SHP77 (cell line): ENCODE data around the gene POLR3GL.
A peak's percentile ranks its signal among the peaks of the same experiment; 100 is the strongest.

Experiments used
- DNase-seq, 2 experiments: peaks; one replicate each; lab custom pipeline; 2025; lab: John Stamatoyannopoulos, UW

The POLR3GL gene

GRCh38 chr1:145975216-145975615 is 10.7 kb downstream of the POLR3GL start:
- no peak for DNase-seq

GRCh38 chr1:145977016-145977415 is 12.5 kb downstream of the POLR3GL start:
- DNase-seq = no peak

- peak; percentile 84 to 90 for DNase-seq
These were observed 13.3 kb downstream of the POLR3GL start for GRCh38 chr1:145977486-145978470.

GRCh38 chr1:145978471-145978853 is 14.0 kb downstream of the POLR3GL start:
- no peak for DNase-seq

GRCh38 chr1:145978854-145979745 is 14.6 kb downstream of the POLR3GL start:
- peak; percentile 99 for DNase-seq

- no peak for DNase-seq
These were observed 15.4 kb downstream of the POLR3GL start for GRCh38 chr1:145979746-145980456.

- DNase-seq = no peak
These were observed 16.0 kb downstream of the POLR3GL start for GRCh38 chr1:145980457-145980994.

- DNase-seq = no peak
These were observed 17.7 kb downstream of the POLR3GL start for GRCh38 chr1:145982010-145982723.

- DNase-seq = no peak
These were observed 18.8 kb downstream of the POLR3GL start for GRCh38 chr1:145983206-145983675.

GRCh38 chr1:145983960-145984830 is 19.7 kb downstream of the POLR3GL start:
- DNase-seq = no peak

- DNase-seq = no peak
These were observed 20.6 kb downstream of the POLR3GL start for GRCh38 chr1:145985129-145985501.

- DNase-seq = peak; percentile 48 to 50
These were observed 21.3 kb downstream of the POLR3GL start for GRCh38 chr1:145985502-145986439.

- DNase-seq = no peak
These were observed 22.1 kb downstream of the POLR3GL start for GRCh38 chr1:145986551-145986950.

GRCh38 chr1:145987926-145988325 is 23.4 kb downstream of the POLR3GL start:
- no peak for DNase-seq

GRCh38 chr1:145988773-145989172 is 24.3 kb downstream of the POLR3GL start:
- no peak for DNase-seq

- no peak for DNase-seq
These were observed 25.9 kb downstream of the POLR3GL start for GRCh38 chr1:145990249-145990855.

GRCh38 chr1:145991735-145992412 is 27.4 kb downstream of the POLR3GL start:
- DNase-seq = no peak

GRCh38 chr1:145992502-145992936 is 28.0 kb downstream of the POLR3GL start:
- DNase-seq = no peak
